SK-N-SH treated with all-trans-retinoic acid at 6 μM for 48 hours (cell line): Measurements from ENCODE around the gene SLC15A1.

Experiments
- ARNTL ChIP-seq: fragments of 450-650 bp; formaldehyde crosslinking; IDR thresholded peaks from 2 replicates; pipeline ENCODE4 v1.5.0; 2020; ENCODE audit warnings: low read depth, mild to moderate bottlenecking, moderate library complexity, borderline replicate concordance
- CSDC2 ChIP-seq: fragments of 250-450 bp; sonication (Bioruptor Pico); IDR thresholded peaks from 2 replicates; pipeline ENCODE4 v1.5.0; 2020; ENCODE audit warnings: mild to moderate bottlenecking, moderate library complexity
- GLIS3 ChIP-seq: fragments of 250-450 bp; sonication (Bioruptor Pico); IDR thresholded peaks from 2 replicates; pipeline ENCODE4 v1.5.0; 2020; ENCODE audit warnings: mild to moderate bottlenecking, moderate library complexity
- RARB ChIP-seq: fragments of 250-450 bp; sonication (Bioruptor Pico); IDR thresholded peaks from 2 replicates; pipeline ENCODE4 v1.8.0; 2021; ENCODE audit warnings: mild to moderate bottlenecking, moderate library complexity
- ZC3H10 ChIP-seq: fragments of 250-450 bp; sonication (Bioruptor Pico); IDR thresholded peaks from 2 replicates; pipeline ENCODE4 v1.5.1; 2021; ENCODE audit warnings: mild to moderate bottlenecking, moderate library complexity
- ZFP30 ChIP-seq: fragments of 450-650 bp; formaldehyde crosslinking; IDR thresholded peaks from 2 replicates; pipeline ENCODE4 v1.5.0; 2022; ENCODE audit warnings: mild to moderate bottlenecking, moderate library complexity
- TF ChIP-seq, protein P1 (sequence below): fragments of 250-450 bp; sonication (Bioruptor Pico); IDR thresholded peaks from 2 replicates; pipeline ENCODE4 v1.5.1; 2020; ENCODE audit warnings: low read depth, mild to moderate bottlenecking, moderate library complexity
- TF ChIP-seq, protein P2 (sequence below): fragments of 250-450 bp; sonication (Bioruptor Pico); IDR thresholded peaks from 2 replicates; pipeline ENCODE4 v1.8.0; 2021; ENCODE audit warnings: low read depth, mild to moderate bottlenecking, moderate library complexity, borderline replicate concordance

DNA sequence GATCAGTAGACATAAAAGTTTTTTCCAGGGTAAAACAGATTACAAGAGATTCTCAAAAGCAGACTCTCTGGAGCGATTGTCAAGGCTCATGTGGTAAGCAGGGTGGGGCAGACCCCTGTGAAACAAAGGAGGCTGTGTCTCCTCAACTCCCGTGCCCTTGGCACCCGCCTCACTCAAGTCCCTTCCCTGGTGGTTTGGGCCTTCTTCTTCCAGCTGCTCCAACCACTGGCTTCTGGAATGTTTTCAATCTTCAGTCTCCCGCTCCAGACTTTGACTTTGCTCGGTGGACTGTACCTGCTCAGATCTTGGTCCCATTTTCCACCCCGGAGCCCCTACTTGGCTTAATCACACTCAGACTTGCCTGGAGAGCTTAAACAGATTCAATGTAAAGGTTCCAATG, 100.7 kb downstream of the SLC15A1 start:
- TF ChIP-seq ARNTL (CRISPR knock-in tag) = no peak
- no peak for TF ChIP-seq ZC3H10 (CRISPR knock-in tag)
- no peak for TF ChIP-seq RARB
- no peak for TF ChIP-seq CSDC2
- TF ChIP-seq ZFP30 (CRISPR knock-in tag) = no peak
- no peak for TF ChIP-seq GLIS3 (CRISPR knock-in tag)
- TF ChIP-seq, protein P1, sequence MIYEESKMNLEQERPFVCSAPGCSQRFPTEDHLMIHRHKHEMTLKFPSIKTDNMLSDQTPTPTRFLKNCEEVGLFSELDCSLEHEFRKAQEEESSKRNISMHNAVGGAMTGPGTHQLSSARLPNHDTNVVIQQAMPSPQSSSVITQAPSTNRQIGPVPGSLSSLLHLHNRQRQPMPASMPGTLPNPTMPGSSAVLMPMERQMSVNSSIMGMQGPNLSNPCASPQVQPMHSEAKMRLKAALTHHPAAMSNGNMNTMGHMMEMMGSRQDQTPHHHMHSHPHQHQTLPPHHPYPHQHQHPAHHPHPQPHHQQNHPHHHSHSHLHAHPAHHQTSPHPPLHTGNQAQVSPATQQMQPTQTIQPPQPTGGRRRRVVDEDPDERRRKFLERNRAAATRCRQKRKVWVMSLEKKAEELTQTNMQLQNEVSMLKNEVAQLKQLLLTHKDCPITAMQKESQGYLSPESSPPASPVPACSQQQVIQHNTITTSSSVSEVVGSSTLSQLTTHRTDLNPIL (CRISPR knock-in tag) = no peak
- TF ChIP-seq, protein P2, sequence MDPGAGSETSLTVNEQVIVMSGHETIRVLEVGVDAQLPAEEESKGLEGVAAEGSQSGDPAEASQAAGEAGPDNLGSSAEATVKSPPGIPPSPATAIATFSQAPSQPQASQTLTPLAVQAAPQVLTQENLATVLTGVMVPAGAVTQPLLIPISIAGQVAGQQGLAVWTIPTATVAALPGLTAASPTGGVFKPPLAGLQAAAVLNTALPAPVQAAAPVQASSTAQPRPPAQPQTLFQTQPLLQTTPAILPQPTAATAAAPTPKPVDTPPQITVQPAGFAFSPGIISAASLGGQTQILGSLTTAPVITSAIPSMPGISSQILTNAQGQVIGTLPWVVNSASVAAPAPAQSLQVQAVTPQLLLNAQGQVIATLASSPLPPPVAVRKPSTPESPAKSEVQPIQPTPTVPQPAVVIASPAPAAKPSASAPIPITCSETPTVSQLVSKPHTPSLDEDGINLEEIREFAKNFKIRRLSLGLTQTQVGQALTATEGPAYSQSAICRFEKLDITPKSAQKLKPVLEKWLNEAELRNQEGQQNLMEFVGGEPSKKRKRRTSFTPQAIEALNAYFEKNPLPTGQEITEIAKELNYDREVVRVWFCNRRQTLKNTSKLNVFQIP = no peak
